GM10847 (cell line): ENCODE results near the gene TRMT112.

Experiments used
- POLR2A ChIP-seq: IDR thresholded peaks from 2 replicates; pipeline ENCODE4 v1.6.1; 2011; ENCODE audit not compliant: insufficient read length; ENCODE audit errors: extremely low read depth

TRMT112 gene

DNA sequence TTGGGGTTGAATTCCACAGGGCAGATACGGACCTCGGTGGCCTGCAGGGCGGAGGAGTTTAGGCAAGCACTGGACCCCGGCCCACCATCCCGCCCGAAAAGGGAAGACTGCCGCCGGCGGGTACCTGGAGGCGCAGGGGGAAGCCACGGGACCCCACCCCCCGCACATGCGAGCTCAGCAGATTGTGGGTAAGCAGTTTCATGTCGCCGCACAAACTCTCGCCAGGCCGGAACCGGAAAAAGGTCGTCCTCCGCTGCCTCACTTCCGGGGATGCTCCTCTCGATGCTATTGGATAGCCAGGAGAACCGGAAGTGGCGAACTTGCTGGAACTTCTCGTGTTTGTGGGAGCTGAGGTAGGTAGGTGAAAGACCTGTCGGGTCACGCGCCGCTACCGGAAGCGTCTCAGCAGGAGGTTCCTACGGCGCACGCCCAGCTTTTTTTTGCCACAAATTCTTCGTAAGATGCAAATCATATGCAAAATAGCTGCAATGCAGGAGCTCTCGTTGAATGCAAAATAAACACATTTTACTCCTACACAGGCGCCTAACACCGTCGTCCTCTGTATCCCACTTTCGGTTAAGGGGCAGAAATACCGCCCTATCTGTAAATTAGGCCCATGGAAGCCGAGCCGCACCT is at the start of gene TRMT112:
TSS of gene TRMT112 (minus strand) at position 235 of the 636 bp plus-strand sequence. CDS start at position 202, 33 bp downstream.
- TF ChIP-seq POLR2A, result peak; percentile 81

DNA sequence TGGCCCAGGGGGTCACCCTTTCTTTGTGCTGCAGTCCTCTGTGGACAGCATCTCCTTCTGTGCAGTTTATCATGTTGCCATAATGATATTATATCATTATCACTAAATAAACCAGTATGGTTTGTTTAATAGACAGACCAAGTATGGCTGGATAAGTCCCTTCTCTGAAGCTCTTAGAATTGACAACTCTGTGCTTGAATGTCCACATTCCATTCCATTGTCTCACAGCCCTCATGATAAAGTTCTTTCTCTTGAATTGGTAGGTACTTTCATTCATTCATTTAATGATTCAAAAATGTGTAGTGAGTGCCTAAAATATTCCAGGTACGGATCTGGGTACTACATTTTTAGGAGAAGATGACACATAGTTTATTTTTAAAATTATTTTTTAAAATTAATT is 49.4 kb upstream of the TRMT112 start:
- TF ChIP-seq POLR2A, result no peak

DNA sequence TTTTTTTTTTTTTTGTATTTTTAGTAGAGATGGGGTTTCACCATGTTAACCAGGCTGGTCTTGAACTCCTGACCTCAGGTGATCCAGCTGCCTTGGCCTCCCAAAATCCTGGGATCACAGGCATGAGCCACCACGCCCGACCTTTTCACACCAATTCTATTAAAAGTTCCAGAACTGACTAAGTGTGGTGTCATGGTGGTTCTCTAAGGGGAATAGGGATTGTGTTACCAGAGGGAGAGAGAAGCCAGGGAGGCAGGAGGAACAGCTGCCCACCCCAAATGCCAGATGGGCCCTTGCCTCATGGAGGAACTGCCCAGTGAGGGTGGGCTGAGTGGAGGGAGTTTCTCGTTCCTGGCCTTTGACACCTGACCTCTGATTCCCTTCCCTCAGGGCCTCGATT is 47.6 kb upstream of the TRMT112 start:
- TF ChIP-seq POLR2A, result no peak

DNA sequence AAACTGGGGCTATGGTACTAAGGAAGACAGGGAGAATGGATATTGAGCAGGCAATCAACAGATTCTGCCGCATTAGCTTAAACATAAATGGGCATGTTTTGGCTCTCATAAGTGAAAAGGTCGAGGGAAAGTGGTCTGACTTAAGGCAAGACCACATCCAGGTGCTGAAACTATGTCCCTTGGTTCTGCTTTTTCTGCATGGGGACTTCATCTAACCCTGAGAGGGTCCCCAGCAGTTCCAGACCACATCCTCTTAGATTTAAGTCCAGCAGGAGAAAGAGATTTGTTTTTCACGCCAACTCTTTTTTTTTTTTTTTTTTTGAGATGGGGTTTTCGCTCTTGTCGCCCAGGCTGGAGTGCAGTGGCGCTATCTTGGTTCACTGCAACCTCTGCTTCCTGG is 47.1 kb upstream of the TRMT112 start:
- TF ChIP-seq POLR2A, result no peak

DNA sequence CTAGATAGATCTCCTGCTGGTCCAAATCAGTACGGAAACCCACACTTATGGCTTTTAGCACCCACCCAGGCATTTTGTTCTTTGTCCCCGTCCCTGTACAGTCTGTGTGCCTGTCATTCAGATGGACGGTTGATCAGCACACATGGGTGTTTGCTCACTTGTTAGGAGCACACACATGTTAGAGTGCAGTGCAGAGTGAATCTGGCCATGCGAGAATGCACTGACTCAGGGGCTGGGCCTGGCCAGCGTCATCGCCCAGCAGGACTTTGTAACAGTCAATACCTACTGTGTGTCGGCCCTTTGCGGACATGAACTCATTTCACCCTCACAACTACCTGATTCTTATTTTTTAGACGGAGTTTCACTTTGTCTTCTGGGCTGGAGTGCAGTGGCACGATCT is 45.0 kb upstream of the TRMT112 start:
- no peak for TF ChIP-seq POLR2A

DNA sequence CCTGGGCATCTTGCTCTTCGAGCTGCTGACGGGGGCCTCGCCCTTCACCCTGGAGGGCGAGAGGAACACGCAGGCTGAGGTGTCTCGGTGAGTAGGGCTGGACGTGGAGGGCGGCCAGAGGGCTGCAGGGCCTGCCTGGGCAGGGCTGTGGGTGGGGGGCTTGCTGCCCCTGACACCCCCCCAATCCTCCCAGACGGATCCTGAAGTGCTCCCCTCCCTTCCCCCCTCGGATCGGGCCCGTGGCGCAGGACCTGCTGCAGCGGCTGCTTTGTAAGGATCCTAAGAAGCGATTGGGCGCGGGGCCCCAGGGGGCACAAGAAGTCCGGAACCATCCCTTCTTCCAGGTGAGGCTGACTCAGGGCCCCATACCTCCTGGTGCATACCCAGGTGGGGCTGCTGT is 44.3 kb upstream of the TRMT112 start:
- TF ChIP-seq POLR2A, result no peak

DNA sequence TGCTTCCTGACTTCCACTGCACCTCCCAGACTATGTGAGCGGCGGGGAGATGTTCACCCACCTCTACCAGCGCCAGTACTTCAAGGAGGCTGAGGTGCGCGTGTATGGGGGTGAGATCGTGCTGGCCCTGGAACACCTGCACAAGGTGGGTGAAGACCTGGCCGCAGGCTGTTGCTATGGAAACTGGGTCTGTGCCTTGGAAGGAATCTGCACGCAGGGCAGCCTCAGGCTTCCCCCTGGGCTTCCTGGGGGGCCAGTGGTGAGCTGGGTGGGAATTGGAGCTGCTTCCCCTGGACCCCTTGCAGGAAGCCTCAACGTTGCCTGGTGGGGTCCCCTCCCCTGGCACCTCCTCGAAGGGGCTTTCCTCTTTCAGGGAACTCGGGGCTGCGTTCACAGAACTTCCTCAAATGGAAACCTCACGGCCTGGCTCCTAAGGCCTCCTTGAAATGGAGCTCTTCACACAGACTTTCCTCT is 43.1 kb upstream of the TRMT112 start:
- no peak for TF ChIP-seq POLR2A

DNA sequence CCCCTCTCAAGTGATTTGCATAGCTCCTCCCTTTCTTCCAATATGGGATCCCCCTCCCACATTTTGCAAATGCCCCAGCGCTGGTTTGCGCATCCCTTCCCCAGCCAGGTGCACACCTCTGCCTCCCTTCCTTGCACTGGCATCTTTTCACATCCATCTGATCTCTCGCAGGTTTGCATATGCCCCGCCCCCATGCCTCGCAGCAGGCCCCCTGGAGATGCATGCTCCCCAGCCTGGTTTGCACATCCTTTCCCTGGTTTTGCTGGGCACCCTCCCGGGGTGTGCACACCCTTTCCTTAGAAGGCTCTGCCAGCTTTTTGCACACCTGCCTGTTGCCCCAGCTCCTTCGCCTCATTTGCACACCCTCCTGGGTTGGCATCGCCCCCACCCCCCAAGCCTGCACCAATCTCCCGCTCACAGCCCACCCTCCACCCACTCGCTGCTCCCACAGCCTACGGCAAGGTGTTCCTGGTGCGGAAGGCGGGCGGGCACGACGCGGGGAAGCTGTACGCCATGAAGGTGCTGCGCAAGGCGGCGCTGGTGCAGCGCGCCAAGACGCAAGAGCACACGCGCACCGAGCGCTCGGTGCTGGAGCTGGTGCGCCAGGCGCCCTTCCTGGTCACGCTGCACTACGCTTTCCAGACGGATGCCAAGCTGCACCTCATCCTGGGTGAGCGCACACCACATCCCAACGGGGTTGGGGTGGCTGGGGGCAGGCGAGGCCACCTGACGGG is 42.5 kb upstream of the TRMT112 start:
- TF ChIP-seq POLR2A, result no peak

DNA sequence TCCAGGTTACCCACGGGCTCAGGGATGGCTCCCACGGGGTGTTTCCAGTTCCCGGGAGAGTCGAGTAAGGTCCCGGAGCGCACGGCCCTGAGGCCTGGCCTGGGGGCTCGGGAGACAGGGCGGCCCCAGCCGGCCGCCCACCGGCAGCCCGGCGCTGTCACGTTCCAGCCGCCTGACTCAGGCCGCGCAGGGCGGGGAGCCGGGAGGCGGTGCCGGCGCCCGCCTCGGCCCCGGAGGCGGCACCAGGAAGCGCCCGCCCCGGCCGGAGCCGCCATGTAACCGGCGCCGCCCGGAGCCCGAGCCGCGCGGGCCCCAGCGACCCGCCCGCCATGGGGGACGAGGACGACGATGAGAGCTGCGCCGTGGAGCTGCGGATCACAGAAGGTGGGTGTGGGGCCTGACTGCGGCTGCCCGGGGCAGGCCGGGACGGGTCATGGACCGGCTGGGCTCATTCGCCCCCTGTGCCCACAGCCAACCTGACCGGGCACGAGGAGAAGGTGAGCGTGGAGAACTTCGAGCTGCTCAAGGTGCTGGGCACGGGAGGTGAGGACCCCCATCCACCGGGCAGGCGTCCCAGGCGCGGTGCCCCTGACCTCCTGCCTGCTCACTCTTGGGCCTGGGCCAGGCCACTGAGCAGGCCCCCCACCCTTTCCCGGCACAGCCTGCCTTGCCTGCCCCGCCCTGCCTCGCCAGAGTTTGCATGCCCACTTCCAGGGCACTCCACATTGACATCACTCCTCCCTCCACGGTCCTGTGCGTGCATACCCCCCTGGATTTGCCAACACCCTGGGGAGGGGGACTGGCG is 41.8 kb upstream of the TRMT112 start, which contains the start of gene RPS6KA4:
TSS of gene RPS6KA4 (plus strand) at position 256 of the 805 bp plus-strand sequence. CDS start at position 330, 74 bp downstream.
- peak; percentile 53 for TF ChIP-seq POLR2A

DNA sequence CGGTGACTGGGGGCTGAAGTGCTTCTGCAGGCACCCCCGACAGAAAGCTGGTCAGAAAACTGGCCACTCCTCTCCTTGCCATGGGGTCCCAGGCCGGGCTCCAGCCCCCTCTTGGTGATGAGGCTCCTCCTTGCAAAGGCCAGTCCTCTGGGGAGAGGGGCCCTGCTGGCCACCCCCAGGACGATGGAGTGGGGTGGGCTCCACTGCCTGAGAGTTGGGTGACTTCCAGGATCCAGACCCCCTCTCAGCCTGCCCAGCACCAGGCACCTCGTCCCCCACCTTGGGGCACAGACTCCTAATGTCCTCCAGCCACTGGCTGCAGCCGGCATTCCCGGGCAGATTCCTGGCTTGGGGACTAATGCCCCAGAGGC is 41.2 kb upstream of the TRMT112 start:
- no peak for TF ChIP-seq POLR2A

DNA sequence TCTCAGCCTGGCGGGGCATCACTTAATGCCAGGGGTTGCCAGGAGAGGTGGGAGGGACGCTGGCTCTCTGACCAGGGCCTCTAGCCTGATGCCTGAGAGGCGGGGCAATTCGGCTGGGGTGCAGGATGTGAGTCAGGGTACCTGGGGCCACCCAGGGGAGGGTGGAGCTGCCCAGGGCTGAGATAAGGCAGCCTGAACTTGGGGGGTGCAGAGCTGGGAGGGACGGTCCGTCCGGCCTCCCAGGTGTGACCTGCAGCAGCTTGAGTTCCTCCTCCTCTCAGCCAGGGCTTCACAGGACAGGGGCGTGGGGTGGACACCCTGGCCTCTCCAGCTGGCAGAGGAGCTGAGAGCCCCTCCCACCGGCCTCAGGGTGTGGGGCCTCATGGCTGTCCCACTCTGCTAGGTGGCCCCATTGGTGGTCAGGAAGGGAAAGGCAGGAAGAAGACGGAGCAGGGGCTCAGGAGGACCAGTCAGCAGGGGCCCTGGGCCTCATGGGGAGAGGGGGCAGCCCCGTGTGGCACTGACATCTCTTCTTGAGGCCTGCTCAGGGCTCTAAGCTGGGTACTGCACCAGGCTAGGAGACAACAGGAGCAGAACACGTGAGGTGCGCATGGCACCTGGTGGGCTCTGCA is 40.7 kb upstream of the TRMT112 start:
- no peak for TF ChIP-seq POLR2A

DNA sequence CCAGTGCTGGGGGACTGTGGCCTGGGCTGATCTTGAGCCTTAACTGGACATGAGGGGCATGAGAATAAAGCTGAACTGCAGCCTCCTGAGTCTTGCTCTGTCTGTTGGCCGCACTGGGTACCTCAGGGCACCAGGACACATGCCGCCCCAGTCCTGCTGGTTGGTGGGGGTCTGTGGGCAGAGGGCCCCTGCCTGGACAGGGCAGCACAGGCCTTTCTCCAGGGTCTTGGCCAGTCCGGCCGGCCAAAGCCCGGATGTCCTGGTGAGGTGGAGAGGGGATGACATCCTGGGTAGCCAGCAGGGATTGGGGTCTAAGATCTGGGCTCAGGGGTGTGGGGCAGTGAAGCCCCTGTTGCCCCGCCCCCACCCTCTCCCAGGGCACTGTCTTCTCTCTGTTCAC is 40.1 kb upstream of the TRMT112 start:
- TF ChIP-seq POLR2A, result no peak

DNA sequence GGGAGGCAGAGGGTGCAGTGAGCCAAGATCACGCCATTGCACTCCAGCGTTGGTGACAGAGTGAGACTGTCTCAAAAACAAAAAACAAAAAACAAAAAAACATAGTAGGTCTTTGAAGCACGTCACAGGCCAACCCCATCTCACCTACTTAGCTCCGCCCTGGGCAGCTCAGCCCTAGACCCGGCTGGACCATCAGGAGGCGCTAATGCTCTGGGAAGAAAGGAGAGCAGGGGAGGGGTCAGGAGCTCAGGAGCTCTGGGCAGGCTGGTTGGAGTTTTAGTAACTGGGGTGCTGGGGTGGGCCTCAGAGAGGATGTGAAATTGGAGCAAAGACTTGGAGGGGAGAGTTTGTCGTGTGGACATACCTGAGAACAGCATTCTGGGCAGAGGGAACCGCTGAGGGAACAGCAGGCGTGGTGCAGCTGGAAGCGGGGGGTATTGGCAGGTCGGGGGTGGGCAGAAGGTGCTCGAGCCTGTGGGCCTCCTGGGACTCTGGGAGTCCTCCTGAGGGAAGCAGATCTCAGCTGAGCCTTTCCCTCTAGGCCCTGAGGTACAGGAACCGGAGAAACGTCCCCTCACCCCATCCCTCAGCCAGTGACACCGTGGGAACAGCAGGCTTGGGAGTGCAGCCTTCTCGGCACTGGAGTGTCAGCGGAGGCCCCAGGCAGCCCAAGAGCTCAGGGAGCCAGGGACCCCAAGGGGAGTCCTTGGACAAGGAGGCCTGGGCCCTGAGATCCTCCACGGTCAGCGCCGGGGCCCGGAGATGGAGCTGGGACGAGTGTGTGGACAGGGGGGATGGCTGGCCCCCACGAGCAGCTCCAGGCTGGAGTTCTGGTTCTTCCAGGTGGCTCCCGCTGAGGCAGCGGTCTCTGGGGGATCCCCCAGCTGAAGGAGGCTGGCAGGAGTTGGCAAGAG is 39.4 kb upstream of the TRMT112 start:
- no peak for TF ChIP-seq POLR2A
